ENCODE measurements around the gene RUNX1.

RUNX1 gene

DNA sequence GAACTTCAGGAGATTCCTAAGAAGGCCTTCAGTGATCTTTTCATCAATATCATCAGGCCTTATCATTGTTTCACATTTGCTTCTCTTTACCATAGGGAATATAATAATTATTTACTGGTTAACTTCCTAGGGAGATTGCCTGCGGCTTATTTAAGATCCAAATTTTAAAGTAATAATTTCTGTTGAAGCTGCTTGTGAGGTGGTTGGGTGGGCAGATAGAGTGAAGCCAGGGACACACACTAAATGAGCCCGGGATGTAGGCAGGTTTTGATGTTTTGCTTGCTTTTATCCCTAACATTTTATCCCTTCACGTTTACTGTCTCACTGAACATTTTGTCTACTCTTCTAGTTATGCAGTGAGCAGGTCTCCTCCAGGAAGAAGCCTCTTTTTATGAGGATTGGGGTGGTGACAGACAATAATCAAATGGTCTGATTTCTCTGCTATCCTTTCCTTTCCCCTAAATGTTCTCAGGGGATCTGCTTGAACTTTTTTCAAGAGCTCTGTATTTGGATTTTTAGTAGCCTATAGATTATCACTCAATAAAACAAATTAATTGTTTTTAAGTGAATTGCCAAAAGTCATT is 164.7 kb downstream of the RUNX1 start:
- H3K9ac ChIP-seq (ENCODE audit: low read length in 5 of 5): peak overlapping the region; percentile 14 to 98 (median 76)
- H3K4me3 ChIP-seq (ENCODE audit: low read depth in 1 of 5, low read length in 5 of 5): peak overlapping the region; percentile 83 to 96 (median 91)
- no peaks in the 10 kb centered on the region for H3K9me3 ChIP-seq (ENCODE audit: control insufficient read depth in 5 of 5, low read length in 5 of 5)
- H3K27me3 ChIP-seq (ENCODE audit: control insufficient read depth in 5 of 5, insufficient read depth in 4 of 5, low read length in 5 of 5): peaks cover 0 to 4% (median 0%) of the 10 kb centered on the region in 5 donors
- peaks cover 0 to 7% (median 3%) of the 10 kb centered on the region in 5 donors for H3K36me3 ChIP-seq (ENCODE audit: control insufficient read depth in 5 of 5, insufficient read depth in 5 of 5, low read length in 5 of 5)
- H3K27ac ChIP-seq (ENCODE audit: low read depth, low read length): peak overlapping the region; percentile 97
- peaks cover 1 to 57% (median 45%) of the 10 kb centered on the region in 5 donors for H3K4me1 ChIP-seq (ENCODE audit: control insufficient read depth in 5 of 5, insufficient read depth in 5 of 5, low read length in 5 of 5)

- Histone ChIP-seq H3K27ac (ENCODE audit: low read depth, low read length) (peak overlapping the region; percentile 97), H3K9me3 (ENCODE audit: control insufficient read depth in 5 of 5, low read length in 5 of 5) (no peaks in the 10 kb centered on the region), H3K9ac (ENCODE audit: low read length in 5 of 5) (peak overlapping the region in 4 of 5 donors; percentile 14 to 98 (median 85)), H3K27me3 (ENCODE audit: control insufficient read depth in 5 of 5, insufficient read depth in 4 of 5, low read length in 5 of 5) (peaks cover 0 to 4% (median 0%) of the 10 kb centered on the region in 5 donors), H3K4me3 (ENCODE audit: low read depth in 1 of 5, low read length in 5 of 5) (peak overlapping the region; percentile 83 to 96 (median 91)), H3K4me1 (ENCODE audit: control insufficient read depth in 5 of 5, insufficient read depth in 5 of 5, low read length in 5 of 5) (peaks cover 1 to 56% (median 50%) of the 10 kb centered on the region in 5 donors), H3K36me3 (ENCODE audit: control insufficient read depth in 5 of 5, insufficient read depth in 5 of 5, low read length in 5 of 5) (peaks cover 0 to 7% (median 3%) of the 10 kb centered on the region in 5 donors)
Measured at GRCh38 chr21:34883491-34884271, 165.4 kb downstream of the RUNX1 start.

- Histone ChIP-seq H3K27me3 (ENCODE audit: control insufficient read depth in 5 of 5, insufficient read depth in 4 of 5, low read length in 5 of 5) (peaks cover 0 to 4% (median 0%) of the 10 kb centered on the region in 5 donors), H3K4me1 (ENCODE audit: control insufficient read depth in 5 of 5, insufficient read depth in 5 of 5, low read length in 5 of 5) (peaks cover 1 to 59% (median 57%) of the 10 kb centered on the region in 5 donors), H3K9me3 (ENCODE audit: control insufficient read depth in 5 of 5, low read length in 5 of 5) (no peaks in the 10 kb centered on the region), H3K9ac (ENCODE audit: low read length in 5 of 5) (peak overlapping the region in 2 of 5 donors; percentile 94 to 98), H3K36me3 (ENCODE audit: control insufficient read depth in 5 of 5, insufficient read depth in 5 of 5, low read length in 5 of 5) (peaks cover 0 to 7% (median 3%) of the 10 kb centered on the region in 5 donors), H3K27ac (ENCODE audit: low read depth, low read length) (peak overlapping the region; percentile 97), H3K4me3 (ENCODE audit: low read depth in 1 of 5, low read length in 5 of 5) (peak overlapping the region in 4 of 5 donors; percentile 32 to 96 (median 64))
Measured at GRCh38 chr21:34882719-34883131, 166.4 kb downstream of the RUNX1 start.

- Histone ChIP-seq H3K4me3 (ENCODE audit: low read depth in 1 of 5, low read length in 5 of 5) (peak overlapping the region in 4 of 5 donors; percentile 17 to 34 (median 18)), H3K27me3 (ENCODE audit: control insufficient read depth in 5 of 5, insufficient read depth in 4 of 5, low read length in 5 of 5) (peaks cover 0 to 4% (median 0%) of the 10 kb centered on the region in 5 donors), H3K36me3 (ENCODE audit: control insufficient read depth in 5 of 5, insufficient read depth in 5 of 5, low read length in 5 of 5) (peaks cover 0 to 7% (median 3%) of the 10 kb centered on the region in 5 donors), H3K27ac (ENCODE audit: low read depth, low read length) (peak overlapping the region; percentile 97), H3K9me3 (ENCODE audit: control insufficient read depth in 5 of 5, low read length in 5 of 5) (no peaks in the 10 kb centered on the region), H3K4me1 (ENCODE audit: control insufficient read depth in 5 of 5, insufficient read depth in 5 of 5, low read length in 5 of 5) (peaks cover 0 to 63% (median 58%) of the 10 kb centered on the region in 5 donors), H3K9ac (ENCODE audit: low read length in 5 of 5) (peak overlapping the region in 2 of 5 donors; percentile 94 to 98)
Measured at GRCh38 chr21:34881839-34882371, 167.2 kb downstream of the RUNX1 start.

GRCh38 chr21:34881421-34881820 is 167.7 kb downstream of the RUNX1 start:
- Histone ChIP-seq H3K9me3 (ENCODE audit: control insufficient read depth in 5 of 5, low read length in 5 of 5) (no peaks in the 10 kb centered on the region), H3K9ac (ENCODE audit: low read length in 5 of 5) (peak overlapping the region in 2 of 5 donors; percentile 49 to 94), H3K27ac (ENCODE audit: low read depth, low read length) (peak overlapping the region; percentile 97), H3K27me3 (ENCODE audit: control insufficient read depth in 5 of 5, insufficient read depth in 4 of 5, low read length in 5 of 5) (peaks cover 0 to 4% (median 0%) of the 10 kb centered on the region in 5 donors), H3K36me3 (ENCODE audit: control insufficient read depth in 5 of 5, insufficient read depth in 5 of 5, low read length in 5 of 5) (peaks cover 0 to 7% (median 4%) of the 10 kb centered on the region in 5 donors), H3K4me3 (ENCODE audit: low read depth in 1 of 5, low read length in 5 of 5) (peak overlapping the region in 1 of 5 donors; percentile 17), H3K4me1 (ENCODE audit: control insufficient read depth in 5 of 5, insufficient read depth in 5 of 5, low read length in 5 of 5) (peaks cover 0 to 63% (median 58%) of the 10 kb centered on the region in 5 donors)

- Histone ChIP-seq H3K4me1 (ENCODE audit: control insufficient read depth in 5 of 5, insufficient read depth in 5 of 5, low read length in 5 of 5) (peaks cover 0 to 73% (median 65%) of the 10 kb centered on the region in 5 donors), H3K4me3 (ENCODE audit: low read depth in 1 of 5, low read length in 5 of 5) (no peak overlapping the region), H3K27me3 (ENCODE audit: control insufficient read depth in 5 of 5, insufficient read depth in 4 of 5, low read length in 5 of 5) (no peaks in the 10 kb centered on the region), H3K36me3 (ENCODE audit: control insufficient read depth in 5 of 5, insufficient read depth in 5 of 5, low read length in 5 of 5) (peaks cover 0 to 12% (median 4%) of the 10 kb centered on the region in 5 donors), H3K9ac (ENCODE audit: low read length in 5 of 5) (no peak overlapping the region), H3K27ac (ENCODE audit: low read depth, low read length) (peak overlapping the region; percentile 97), H3K9me3 (ENCODE audit: control insufficient read depth in 5 of 5, low read length in 5 of 5) (no peaks in the 10 kb centered on the region)
Measured at GRCh38 chr21:34880401-34880800, 168.7 kb downstream of the RUNX1 start.

DNA sequence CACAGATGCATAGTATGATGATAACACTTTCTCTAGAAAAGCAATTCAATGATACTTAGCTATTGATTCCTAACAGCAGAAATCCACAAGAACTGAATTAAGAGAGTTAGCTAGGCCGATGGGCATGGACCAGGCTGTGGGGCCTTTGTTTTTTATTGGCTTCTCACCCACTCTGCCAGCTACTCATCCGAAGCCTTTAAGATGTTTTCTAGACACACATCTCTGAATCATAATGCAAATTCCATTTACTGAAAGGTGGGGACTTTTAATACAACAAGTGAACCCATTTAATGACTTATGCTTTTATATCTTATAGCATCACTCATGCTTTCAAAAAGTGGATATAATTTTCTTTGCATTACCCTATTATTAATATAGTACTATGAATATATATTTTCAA is 170.2 kb downstream of the RUNX1 start:
- H3K27ac ChIP-seq (ENCODE audit: low read depth, low read length): peak overlapping the region; percentile 3
- peaks cover 0 to 76% (median 63%) of the 10 kb centered on the region in 5 donors for H3K4me1 ChIP-seq (ENCODE audit: control insufficient read depth in 5 of 5, insufficient read depth in 5 of 5, low read length in 5 of 5)
- no peaks in the 10 kb centered on the region for H3K9me3 ChIP-seq (ENCODE audit: control insufficient read depth in 5 of 5, low read length in 5 of 5)
- H3K4me3 ChIP-seq (ENCODE audit: low read depth in 1 of 5, low read length in 5 of 5): peak overlapping the region in 1 of 5 donors; percentile 11
- H3K9ac ChIP-seq (ENCODE audit: low read length in 5 of 5): no peak overlapping the region
- no peaks in the 10 kb centered on the region for H3K27me3 ChIP-seq (ENCODE audit: control insufficient read depth in 5 of 5, insufficient read depth in 4 of 5, low read length in 5 of 5)
- peaks cover 0 to 12% (median 5%) of the 10 kb centered on the region in 5 donors for H3K36me3 ChIP-seq (ENCODE audit: control insufficient read depth in 5 of 5, insufficient read depth in 5 of 5, low read length in 5 of 5)

- Histone ChIP-seq H3K27ac (ENCODE audit: low read depth, low read length) (peak overlapping the region; percentile 3), H3K27me3 (ENCODE audit: control insufficient read depth in 5 of 5, insufficient read depth in 4 of 5, low read length in 5 of 5) (no peaks in the 10 kb centered on the region), H3K4me3 (ENCODE audit: low read depth in 1 of 5, low read length in 5 of 5) (peak overlapping the region in 1 of 5 donors; percentile 11), H3K36me3 (ENCODE audit: control insufficient read depth in 5 of 5, insufficient read depth in 5 of 5, low read length in 5 of 5) (peaks cover 3 to 15% (median 8%) of the 10 kb centered on the region in 5 donors), H3K9ac (ENCODE audit: low read length in 5 of 5) (peak overlapping the region in 1 of 5 donors; percentile 13), H3K4me1 (ENCODE audit: control insufficient read depth in 5 of 5, insufficient read depth in 5 of 5, low read length in 5 of 5) (peaks cover 0 to 71% (median 58%) of the 10 kb centered on the region in 5 donors), H3K9me3 (ENCODE audit: control insufficient read depth in 5 of 5, low read length in 5 of 5) (no peaks in the 10 kb centered on the region)
Measured at GRCh38 chr21:34878501-34878900, 170.6 kb downstream of the RUNX1 start.

- Histone ChIP-seq H3K9me3 (ENCODE audit: control insufficient read depth in 5 of 5, low read length in 5 of 5) (no peaks in the 10 kb centered on the region), H3K4me3 (ENCODE audit: low read depth in 1 of 5, low read length in 5 of 5) (no peak overlapping the region), H3K4me1 (ENCODE audit: control insufficient read depth in 5 of 5, insufficient read depth in 5 of 5, low read length in 5 of 5) (peaks cover 0 to 65% (median 52%) of the 10 kb centered on the region in 5 donors), H3K9ac (ENCODE audit: low read length in 5 of 5) (peak overlapping the region in 3 of 5 donors; percentile 16 to 25 (median 17)), H3K36me3 (ENCODE audit: control insufficient read depth in 5 of 5, insufficient read depth in 5 of 5, low read length in 5 of 5) (peaks cover 8 to 21% (median 10%) of the 10 kb centered on the region in 5 donors), H3K27me3 (ENCODE audit: control insufficient read depth in 5 of 5, insufficient read depth in 4 of 5, low read length in 5 of 5) (no peaks in the 10 kb centered on the region), H3K27ac (ENCODE audit: low read depth, low read length) (peak overlapping the region; percentile 87)
Measured at GRCh38 chr21:34877485-34878128, 171.5 kb downstream of the RUNX1 start.

Measured in subcutaneous abdominal adipose tissue (tissue), 5 donors.